HG02970 (cell line): ENCODE results near the gene CAPN5.

ENCODE experiments used
- ATAC-seq: cut with Tn5 transposase; IDR thresholded peaks from one replicate; pipeline ENCODE4 v1.9.1; 2021; ENCODE audit warnings: mild to moderate bottlenecking, moderate library complexity, moderate number of reproducible peaks; ENCODE audit not compliant: unreplicated experiment, low FRiP score

Gene CAPN5

DNA sequence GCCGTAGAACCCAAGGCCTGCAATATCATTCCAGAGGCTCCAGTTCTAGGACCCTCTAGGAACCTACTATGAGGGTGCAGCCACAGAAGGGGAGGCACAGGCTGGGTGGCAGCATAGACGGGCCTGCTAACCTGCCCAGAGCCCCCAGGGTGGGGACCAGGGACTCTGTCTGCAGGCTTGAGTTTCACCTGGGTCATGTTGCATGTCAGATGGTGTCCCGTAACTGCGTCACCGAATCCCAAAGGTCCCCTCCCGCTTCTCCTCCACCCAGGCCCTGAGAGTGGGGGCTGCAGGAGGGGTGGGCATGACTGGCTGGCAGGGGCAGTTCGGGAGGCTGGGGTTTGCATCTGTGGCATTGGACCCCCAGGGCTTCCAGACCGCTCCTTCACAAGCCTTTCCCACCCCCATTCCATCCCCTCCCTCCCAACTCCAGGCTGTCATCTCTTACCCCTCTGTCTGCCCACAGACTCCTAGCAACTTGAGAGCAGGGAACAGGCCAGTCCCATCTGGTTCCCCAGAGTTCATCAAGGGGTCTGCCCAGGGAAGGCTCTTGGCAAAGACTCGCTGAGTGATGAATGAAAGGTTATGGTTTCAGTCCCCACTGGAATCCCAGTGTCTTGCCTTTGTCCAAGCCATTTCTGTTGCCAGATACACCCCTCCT lies 77.6 kb downstream of the CAPN5 start:
- ATAC-seq, result no peak

DNA sequence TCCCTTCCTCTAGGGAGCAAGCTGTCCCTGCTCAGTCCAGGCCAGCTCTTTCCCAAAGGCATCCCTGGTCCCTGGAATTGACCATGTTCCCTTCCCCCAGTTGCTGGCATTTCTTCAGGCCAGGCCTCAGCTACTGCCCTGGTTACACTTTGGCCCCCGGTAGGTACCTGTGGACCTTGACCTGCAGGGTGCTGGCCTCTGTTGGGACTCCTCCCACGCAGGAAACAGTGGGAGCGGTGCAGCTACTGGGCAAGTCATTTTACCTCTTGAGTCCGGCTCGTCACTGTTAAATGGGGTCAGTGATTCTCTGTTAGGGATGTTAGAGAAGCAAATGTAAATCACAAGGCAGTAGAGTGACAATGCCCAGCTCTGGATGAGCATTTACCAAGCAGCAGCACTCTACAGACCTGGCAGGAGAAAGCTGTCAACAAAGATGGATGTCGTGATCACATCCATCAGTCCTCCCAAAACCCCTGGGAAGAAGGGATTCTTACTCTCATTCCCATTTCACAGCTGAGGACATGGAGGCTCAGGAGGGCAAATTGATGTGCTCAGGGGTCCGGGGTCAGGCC lies 78.2 kb downstream of the CAPN5 start:
- no peak for ATAC-seq

DNA sequence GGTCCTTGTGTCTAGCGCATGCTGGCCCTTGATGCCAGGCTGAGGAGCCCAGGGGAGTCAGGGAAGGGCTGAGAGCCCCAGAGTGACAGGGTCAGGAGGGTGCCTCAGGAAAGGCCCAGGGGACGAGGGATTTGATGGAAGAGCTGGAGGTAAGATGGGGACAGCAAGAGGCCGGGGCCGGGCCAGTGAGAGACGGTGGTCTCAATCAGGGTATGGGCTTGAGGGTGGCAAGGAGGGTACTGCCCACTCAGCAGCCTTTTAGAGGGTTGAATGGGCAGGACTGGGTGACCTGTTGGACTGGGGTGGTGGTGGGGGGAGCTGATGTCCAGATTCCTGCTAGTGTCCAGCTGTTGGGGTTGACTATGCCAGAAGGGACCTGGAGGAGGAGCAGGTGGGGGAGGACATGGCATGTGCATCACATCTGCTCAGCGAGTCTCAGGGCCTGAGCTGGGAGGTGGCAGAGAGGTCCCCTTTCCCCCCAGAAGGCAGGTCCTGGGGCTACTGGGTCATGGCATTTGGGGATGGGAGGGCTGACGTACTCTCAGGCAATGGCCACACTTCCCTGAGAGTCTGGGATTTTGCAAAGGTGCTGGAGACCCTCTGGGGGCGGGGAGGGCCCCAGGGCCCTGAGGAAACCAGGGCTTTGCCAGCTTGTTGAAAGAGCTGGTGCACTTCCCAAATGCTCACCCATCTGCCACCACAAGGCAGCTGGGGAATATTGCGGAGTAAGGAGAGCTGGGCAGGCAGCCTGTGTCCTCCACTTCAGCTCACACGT lies 79.7 kb downstream of the CAPN5 start:
- ATAC-seq, result no peak

DNA sequence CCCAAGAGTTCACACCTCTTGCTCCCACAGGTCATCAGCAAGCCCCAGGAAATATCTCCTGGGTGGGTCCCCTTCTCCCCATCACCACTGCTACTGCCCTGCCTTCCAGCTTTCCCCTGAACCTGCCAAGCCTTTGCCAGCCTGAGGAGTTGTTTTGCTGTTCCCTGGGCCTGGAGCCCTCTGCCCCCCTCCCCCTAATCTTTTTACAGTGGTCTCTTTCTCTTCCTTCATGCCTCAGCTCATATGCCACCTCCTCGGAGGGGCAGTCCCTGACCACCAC lies 80.2 kb downstream of the CAPN5 start:
- no peak for ATAC-seq

DNA sequence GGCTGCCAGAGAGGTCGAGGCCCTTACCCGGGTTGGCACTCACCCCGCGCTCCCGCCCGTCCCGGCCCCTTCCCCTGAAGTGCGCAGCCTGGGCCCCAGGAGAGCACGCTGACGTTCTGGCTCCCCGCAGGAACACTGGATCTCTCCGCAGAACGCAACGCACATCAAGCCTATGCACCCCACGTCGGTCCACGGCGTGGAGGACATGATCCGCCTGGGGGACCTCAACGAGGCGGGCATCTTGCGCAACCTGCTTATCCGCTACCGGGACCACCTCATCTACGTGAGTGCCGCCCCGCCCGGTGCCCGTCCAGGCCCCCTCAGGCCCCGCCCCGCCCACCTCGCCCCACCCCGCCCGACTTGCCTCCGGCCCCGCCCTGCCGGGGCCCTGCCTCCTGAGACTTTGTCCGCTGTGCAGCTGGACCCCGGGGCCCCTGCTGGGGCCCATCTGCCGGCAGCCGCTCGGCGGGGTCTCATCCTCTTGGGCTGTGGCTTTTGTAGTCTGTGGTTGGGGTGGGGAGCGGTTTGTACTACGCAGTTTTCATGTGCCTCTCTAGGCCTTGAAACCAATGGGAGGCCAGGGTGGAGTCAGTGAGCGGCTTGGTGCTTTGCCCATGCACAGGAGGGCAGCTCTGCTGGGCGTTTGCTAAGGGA lies 81.0 kb downstream of the CAPN5 start:
- ATAC-seq, result no peak

DNA sequence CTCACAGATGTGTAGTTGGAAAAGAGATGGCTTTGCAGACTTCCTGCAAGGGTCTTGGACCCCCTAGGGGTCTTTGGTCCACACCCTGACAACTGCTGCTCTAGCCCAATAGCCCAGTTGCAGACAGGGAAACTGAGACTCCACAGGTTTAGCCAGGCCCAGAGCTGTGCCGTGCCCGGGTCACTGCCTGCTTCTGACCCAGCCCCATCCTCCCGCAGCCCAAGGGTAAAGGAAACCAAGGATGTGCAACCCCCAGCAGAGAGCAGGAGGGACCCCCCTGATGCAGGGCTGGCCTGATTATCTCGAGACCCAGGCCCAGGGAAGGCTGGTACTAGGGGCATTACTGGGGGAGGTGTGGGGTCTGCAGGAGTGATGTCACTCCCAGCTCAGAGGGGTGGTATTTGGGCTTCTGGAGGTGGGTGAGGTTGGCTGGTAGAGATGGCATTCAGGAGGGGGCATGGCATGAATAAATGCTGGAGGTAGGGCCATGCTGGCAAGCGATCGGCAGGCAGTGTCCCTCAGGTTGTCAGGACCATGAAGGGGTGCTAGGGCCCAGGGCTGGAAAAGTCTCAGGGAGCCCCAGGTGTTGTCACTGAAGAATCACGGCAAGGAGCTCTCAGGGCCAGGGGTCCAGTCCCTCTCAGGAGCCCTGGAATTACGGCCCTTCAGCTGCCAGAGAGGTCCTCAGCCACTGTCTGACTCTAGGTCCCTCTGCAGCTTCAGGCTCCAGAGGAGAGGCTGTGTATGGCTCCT lies 82.4 kb downstream of the CAPN5 start:
- ATAC-seq, result no peak

DNA sequence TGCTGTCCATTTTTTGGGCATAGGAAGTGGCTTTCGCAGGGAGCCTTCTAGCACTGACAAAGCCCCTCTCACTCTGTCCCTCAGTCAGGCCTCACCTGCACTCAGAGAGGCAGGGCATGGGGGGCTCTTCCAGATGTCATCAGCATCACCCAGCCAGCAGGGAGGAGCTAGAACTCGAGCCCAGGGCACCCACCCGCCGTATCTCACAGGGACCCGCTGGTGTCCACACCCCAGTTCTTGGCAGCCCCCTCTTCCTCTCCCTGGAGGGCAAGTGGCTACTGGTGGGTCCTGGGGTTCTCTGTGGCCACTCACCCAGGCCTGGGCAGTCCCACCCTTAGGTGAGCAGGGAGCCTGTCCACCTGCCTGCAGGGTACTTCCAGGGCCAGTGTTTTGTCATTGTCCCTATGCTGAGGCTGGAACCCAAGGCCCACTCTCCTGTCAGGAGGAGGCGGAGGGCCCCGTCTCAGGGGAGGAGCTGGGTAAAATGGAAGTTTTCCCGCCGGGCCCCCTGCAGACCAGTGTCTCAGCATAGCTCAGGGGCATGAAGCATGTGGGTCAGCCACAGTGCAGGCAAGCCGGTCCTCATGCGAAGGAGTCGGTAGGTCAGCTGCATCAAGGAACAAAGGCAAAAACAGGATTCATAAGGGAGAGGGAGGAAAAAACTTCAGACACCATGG lies 83.1 kb downstream of the CAPN5 start:
- ATAC-seq, result no peak

DNA sequence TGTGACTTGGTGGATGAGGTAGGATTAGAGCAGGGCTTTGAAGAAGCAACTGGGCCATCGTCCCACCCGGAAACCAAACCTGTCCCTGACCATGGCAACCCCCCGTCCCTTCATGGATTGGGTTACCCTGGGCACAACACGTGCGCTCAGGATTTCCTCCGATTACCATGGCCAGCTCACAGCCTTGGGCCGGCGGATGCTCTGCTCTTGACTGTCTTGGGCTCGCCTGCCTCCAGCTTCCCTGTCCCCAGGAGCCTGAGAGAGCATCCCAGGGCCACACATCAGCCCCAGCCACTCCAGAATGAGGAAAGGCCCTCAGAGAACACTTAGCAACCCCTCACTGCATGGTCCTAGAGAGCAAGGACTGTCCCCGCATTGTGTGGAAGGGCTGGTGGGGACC lies 84.1 kb downstream of the CAPN5 start:
- no peak for ATAC-seq

DNA sequence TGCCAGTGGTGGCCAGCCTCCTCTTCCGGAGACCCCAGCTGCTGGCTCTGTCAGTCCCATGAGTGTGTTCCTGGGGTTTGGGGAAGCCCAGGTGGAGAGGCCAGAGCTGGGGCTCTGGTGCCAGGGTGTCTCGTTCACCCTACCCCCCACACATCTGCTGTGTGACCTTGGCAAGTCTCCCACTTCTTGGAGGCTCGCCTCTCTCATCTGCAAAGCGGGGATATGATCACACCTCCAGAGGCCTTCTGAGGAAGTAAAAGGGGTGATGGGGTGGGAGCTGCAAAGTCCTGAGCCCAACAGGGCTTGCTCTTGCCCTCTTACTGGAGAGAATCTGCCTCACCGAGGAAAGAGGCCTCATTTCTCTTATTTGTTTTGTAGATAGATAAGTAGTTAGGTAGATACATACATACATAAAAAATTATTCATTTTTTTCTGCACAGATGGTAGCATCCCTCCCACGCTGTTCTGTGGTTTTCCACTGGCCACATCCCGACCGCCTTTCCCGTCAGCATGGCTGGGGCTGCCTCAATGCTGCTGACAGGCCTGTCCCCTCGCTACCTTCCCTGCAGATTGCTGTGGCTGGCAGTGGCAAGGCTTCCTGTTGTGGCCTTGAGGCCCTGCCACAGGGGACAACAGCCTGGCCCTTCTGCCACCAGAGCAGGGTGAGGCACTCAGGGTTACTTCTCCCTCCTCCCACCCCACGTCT lies 85.2 kb downstream of the CAPN5 start:
- ATAC-seq, result no peak

DNA sequence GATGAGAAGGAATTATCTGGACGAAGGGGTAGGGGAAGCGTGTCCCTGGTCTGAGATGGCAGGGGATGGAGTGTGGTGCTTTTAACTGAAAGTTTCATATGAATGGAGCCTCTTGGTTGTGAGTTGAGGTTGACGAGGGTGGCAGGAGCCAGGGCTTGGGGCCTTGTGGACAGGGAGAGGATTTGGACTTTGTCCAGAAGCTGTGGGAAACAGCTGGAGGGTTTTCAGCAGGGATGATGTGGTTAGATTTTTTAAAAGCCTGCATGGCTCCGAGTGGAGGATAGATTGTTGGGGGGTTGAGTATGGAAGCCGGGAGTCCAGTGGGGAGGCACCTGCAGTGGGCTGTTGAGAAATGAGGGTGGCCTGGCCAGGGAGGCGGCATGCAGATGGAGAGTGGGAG lies 86.1 kb downstream of the CAPN5 start:
- ATAC-seq, result no peak

DNA sequence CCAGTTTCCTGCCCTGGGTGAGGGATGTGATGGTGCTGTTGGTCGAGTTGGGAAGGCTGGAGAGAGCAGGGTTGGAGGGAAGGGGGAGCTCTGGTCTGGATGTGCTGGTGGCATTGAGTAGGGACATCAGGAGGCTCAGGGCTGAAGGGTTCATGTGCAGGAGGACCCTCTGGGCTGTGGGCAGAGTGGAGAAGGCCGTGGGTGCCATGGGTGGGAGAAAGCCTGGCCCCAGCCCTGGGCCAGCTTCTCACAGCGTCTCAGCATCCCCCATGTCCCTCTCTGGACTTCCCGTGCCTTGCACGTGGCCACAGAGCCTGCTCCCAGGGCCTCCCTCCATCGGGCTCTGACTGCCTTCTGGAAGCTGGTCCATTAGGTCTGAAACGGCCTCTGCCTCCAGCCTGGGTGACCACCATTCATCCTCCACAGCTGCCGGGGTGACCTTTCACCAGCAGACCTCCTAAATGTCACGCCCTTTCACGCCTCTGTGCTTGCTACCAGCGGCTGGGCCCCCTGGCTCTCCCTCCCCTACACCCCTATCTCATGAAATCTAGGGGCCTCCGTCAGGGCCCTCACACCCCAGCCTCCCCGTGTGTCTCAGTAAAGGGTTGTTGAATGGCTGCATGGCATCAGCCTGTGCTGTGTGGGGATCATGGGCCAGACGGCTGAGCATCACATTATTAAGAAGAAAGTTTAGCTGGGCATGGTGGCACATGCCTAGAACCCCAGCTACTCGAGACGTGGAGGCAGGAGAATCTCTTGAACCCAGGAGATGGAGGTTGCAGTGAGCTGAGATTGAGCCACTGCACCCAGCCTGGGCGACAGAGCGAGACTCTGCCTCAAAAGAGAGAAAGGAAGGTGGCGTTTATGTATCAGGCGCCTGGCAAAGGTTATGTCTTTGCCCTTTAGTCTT lies 86.8 kb downstream of the CAPN5 start:
- ATAC-seq, result no peak

DNA sequence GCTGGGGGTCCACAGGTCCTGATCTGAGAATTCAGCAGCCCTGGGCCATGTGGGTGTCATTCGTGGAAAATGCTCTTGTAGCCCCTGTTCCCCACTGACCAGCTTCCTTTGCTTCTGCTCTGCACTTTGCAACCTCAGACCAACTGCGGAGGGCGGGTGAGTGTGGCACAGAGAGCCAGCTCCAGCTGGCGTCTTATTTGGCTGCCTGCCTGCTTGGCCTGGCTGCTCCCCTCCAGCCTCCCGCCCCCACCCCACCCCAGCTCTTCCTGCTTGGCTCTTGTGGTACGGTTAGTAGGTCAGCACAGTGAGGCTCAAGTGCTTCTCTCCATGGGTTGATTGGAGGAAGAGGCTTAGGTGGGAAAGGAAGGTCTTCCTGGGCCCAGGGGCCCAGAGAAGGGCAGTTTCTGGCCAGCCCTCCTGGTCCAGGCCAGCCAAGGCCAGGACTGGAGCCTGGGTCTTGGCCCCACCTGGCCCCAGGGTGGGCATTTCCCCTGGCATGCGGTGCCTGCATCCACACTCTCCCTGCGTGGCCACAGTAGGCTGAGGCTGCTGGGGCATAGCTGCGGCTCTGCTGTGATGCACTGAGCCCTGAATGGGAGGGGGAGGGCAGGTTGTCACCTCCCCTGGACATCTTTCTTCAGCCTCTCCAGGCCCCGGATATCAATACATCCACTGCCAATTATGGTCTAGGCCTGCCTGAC lies 87.8 kb downstream of the CAPN5 start:
- ATAC-seq, result no peak

DNA sequence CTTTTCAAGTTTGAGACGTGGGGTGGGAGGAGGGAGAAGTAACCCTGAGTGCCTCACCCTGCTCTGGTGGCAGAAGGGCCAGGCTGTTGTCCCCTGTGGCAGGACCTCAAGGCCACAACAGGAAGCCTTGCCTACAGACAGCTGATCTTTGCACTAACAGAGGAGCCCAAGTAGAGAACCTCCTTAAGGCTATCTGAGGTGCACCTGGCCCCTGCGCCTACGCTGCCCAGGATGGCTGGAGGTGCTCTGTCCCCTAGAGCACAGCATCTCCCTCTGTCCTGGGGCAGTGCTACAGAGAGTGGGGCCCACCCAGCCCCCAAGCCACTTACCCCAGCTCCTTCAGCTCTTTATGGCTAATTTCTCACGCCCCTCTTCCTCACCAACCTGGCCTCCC lies 88.3 kb downstream of the CAPN5 start:
- ATAC-seq, result no peak

DNA sequence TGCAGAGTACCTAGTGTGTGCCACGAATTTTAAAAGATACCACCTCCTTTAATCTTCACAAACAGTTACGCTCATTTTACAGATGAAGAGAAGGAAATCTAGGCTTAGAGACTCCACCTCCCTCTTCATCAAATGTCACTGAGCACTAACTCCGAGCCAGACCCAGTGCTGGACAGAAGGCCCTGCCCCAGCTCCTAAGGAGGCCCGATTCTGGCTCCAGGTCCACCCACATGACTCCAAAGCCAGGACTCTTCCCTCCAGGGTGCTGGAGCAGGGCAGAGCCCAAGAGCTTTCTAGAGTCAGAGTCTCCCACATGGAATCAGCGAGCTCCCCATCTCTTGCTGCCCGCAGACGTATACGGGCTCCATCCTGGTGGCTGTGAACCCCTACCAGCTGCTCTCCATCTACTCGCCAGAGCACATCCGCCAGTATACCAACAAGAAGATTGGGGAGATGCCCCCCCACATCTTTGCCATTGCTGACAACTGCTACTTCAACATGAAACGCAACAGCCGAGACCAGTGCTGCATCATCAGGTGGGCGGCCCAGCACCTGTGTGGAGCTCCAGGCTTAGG lies 88.9 kb downstream of the CAPN5 start:
- ATAC-seq, result no peak

DNA sequence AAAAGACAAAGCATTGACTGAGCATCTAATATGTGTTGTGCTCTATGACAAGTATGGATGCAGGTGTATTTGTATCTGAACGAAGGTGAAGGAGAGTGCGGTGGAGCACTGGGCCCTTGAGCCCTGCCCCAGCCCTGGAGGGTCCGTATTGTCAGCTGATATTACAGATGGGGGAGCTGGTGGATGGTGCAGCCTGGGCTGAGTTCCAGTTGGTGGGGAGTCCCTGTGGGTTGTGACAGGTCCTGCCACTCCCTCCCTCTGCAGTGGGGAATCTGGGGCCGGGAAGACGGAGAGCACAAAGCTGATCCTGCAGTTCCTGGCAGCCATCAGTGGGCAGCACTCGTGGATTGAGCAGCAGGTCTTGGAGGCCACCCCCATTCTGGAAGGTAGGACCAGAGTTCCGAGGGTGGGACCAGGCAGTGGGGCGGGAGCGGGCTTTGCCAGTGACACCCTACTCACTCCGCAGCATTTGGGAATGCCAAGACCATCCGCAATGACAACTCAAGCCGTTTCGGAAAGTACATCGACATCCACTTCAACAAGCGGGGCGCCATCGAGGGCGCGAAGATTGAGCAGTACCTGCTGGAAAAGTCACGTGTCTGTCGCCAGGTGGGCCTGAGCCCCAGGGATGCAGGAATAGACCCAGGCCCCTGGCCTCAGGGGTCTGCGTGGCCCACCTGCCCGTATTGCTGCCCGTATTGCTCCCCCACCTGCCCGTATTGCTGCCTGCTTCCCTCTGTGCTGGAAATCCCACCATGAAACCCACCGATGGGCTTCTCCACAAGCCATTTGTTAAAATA lies 89.8 kb downstream of the CAPN5 start:
- ATAC-seq, result no peak

DNA sequence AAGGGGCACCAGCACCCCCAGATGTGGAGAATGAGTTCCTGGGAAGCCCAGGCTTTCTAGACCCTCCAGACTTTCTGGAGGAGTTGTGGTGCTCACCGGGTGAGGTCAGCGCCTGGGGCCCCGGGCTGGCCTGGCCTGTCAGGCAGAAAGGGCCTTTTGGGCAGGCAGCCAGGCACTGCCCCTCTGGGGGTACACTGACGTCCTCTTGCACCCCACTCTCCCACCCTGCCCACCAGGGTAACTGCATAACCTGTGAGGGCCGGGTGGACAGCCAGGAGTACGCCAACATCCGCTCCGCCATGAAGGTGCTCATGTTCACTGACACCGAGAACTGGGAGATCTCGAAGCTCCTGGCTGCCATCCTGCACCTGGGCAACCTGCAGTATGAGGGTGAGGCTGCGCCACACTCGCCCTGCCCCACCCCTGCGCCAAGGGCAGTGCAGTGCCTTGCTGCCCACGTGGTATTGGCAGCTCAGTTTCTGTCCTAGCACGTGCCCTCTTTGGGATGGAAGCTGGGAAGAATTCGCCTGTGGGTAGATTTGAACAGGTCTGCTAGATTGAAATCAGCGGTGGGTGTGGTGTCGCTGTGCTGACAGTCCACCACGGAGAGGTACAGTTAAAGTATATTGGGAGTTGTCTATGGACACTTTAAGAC lies 91.4 kb downstream of the CAPN5 start:
- no peak for ATAC-seq
